HG03045 (cell line): ENCODE data around the gene UBE2D2.
"Not testable (repeated sequence)": the region's sequence is repeated elsewhere in the genome, so short reads cannot be mapped to it uniquely, and the experiment has no call there.

Source experiments
- ATAC-seq: cut with Tn5 transposase; IDR thresholded peaks from one replicate; pipeline ENCODE4 v1.9.1; 2021; ENCODE audit warnings: mild to moderate bottlenecking, moderate library complexity; ENCODE audit not compliant: unreplicated experiment

The UBE2D2 gene

DNA sequence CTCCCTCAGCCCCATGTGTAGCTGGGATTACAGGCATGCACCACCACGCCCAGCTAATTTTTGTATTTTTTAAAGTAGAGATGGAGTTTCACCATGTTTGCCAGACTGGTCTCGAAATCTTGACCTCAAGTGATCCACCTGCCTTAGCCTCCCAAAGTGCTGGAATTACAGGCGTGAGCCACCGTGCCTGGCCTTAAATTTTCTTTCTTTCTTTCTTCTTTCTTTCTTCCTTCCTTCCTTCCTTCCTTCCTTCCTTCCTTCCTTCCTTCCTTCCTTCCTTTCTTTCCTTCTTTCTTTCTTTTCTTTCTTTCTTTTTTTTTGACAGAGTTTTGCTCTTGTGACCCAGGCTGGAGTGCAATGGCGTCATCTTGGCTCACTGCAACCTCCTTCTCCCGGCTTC lies 14.5 kb upstream of the UBE2D2 start:
- not testable (repeated sequence) for ATAC-seq

DNA sequence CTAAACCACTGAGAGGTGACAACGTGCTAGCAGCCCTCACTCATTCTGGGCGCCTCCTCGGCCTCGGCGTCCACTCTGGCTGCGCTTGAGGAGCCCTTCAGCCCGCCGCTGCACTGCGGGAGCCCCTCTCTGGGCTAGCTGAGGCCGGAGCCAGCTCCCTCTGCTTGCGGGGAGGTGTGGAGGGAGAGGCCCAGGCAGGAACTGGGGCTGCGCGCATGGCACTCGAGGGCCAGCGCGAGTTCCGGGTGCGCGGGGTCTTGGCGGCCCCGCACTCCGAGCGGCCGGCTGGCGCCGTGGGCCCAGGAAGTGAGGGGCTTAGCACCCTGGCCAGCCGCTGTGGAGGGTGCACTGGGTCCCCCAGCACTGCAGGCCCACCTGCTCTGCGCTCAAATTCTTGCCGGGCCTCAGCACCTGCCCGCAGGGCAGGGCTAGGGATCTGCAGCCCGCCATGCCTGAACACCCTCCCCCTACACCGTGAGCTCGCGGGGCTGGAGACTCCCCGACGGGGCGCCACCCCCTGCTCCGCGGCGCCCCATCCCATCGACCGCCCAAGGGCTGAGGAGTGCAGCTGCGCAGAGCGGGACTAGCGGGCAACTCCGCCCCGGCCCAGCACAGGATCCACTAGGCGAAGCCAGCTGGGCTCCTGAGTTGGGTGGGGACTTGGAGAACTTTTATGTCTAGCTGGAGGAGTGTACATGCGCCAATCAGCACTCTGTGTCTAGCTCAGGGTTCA lies 11.8 kb upstream of the UBE2D2 start:
- ATAC-seq: no peak

- not testable (repeated sequence) for ATAC-seq
These were observed 10.9 kb upstream of the UBE2D2 start for GRCh38 chr5:139550051-139550872.

- no peak for ATAC-seq
These were observed 9.8 kb upstream of the UBE2D2 start for GRCh38 chr5:139551191-139551889.

GRCh38 chr5:139552893-139553575 lies 8.1 kb upstream of the UBE2D2 start:
- no peak for ATAC-seq

DNA sequence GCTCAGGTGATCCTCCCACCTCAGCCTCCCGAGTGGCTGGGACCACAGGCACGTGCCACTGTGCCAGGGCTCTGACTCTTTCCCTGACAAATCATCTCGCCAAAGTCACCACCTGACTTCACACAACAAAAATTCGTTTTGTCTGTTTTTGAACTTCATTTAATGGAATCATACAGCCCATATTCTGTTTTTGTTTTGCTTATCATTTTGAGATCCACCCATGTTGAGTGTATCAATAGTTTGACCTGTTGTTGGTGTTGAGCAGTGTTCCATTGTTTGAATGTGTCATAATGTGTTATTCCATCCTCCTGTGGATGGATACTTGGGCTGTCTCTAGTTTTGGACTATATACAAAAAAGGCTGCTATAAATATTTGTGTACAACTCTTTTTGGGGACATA lies 6.9 kb upstream of the UBE2D2 start:
- no peak for ATAC-seq

GRCh38 chr5:139557811-139558210 lies 3.3 kb upstream of the UBE2D2 start:
- no peak for ATAC-seq

- ATAC-seq: peak; percentile 18
These were observed 714 bp downstream of the UBE2D2 start for GRCh38 chr5:139561655-139562451.

GRCh38 chr5:139562847-139563246 lies 1.7 kb downstream of the UBE2D2 start:
- no peak for ATAC-seq

DNA sequence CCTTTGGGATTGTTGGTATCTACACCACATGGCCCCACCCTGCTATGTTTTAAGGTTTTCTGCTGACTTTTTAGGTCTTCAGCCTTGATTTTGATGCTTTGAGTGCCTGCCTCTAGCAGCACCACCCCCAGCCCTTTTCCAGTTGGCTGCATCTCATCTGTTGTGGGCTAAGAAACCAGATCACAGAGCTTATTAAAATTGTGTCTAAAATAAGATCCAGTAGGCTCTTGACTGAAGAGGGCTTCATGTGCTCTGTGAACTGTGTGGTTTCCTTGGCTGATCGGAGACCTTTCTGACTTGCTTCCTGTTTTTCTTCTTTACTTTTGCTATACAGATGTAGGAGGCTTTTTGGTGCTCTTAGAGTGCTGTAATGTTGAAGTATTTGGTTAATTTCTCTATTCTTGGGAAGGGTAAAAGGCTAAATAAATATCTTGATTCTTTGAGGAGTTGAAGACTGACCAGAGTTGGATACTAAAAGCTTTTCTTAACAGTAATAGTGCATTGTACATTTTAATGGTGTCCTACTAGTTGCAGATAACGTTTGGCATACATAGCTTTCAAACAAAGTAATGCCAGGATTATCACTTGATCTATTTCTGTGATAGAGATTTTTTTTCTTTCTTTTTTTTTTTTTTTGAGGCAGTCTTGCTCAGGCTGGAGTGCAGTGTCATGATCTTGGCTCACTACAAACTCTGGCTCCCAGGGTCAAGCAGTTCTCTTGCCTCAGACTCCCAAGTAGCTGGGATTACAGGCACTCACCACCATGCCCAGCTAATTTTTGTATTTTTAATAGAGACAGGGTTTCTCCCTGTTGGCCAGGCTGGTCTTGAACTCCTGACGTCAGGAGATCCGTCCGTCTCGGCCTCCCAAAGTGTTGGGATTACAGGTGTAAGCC lies 4.5 kb downstream of the UBE2D2 start:
- ATAC-seq: no peak

GRCh38 chr5:139566611-139567010 lies 5.5 kb downstream of the UBE2D2 start:
- no peak for ATAC-seq

- ATAC-seq: no peak
These were observed 8.3 kb downstream of the UBE2D2 start for GRCh38 chr5:139569270-139569955.

DNA sequence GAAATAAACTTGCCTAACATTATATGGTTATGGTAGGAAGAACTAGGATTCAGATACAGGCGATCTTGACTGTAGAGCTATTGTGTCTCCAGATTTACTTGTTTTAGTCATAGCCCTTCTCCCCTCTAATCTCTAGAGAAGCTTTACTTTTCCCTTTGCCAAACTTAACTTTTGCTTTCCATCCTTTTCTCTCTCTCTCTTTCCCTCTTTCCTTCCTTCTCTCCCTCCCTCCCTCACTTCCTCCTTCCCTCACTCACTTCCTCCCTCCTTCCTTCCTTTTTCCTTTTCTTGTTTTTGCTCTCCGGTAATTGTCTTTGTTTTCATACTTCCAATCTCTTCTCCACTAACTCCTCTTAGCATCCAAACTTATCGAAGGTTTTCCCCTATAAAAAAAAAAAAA lies 10.4 kb downstream of the UBE2D2 start:
- no peak for ATAC-seq

- no peak for ATAC-seq
These were observed 10.8 kb downstream of the UBE2D2 start for GRCh38 chr5:139571966-139572365.

- ATAC-seq: no peak
These were observed 13.6 kb downstream of the UBE2D2 start for GRCh38 chr5:139574641-139575312.

DNA sequence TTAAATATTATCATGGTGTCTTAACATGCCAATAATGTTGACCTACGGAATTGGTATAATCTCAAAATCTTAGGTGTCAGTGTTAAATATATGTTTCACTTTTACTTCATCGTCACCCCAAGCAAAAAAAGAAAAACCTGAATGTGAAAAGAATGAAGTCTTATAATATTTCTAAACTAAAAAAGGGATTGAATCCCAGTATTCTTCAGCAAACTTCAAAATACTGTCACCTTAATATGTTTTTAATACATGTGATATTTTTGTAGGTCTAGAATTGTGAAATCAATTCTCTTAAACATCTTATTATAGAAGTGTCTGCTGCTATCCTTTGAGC lies 14.1 kb downstream of the UBE2D2 start:
- no peak for ATAC-seq

DNA sequence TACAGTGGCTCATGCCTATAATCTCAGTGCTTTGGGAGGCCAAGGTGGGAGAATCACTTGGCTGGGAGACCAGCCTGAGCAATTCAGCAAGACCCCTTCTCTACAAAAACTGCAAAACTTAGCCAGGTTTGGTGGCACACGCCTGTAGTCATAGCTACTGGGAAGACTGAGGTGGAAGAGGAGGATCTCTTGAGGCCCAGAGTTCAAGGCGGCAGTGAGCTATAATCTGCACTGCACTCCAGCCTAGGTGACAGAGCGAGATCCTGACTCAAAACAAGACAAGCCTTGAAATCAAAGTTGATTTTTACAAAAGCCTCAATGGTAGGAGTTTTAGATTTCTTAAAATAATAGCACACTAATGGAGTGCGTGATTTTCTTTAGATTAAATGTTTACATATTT lies 14.6 kb downstream of the UBE2D2 start:
- no peak for ATAC-seq

GRCh38 chr5:139577689-139578290 lies 16.7 kb downstream of the UBE2D2 start:
- no peak for ATAC-seq
